Measurements from ENCODE around the gene DCUN1D3.

Gene DCUN1D3

GRCh38 chr16:20871941-20872815 is 28.0 kb downstream of the DCUN1D3 start:
- H3K27me3 ChIP-seq (replicated peaks): no peaks in the 10 kb centered on the region
- H3K36me3 ChIP-seq (replicated peaks): no peaks in the 10 kb centered on the region
- no peak overlapping the region for H3K27ac ChIP-seq
- DNase-seq: no peak
- in situ Hi-C loops (cut with HindIII; ENCODE audit: low pct_ligation_motif_present, low sequenced_read_pairs): no loop called here
- TF ChIP-seq CTCF (IDR thresholded peaks at IDR 0.05; ENCODE audit: low read depth, low read length, missing control alignments): no peak
- no peak overlapping the region for H3K4me3 ChIP-seq (ENCODE audit: low read depth, low read length)

GRCh38 chr16:20871258-20871657 is 28.9 kb downstream of the DCUN1D3 start:
- Histone ChIP-seq H3K36me3 (replicated peaks) (no peaks in the 10 kb centered on the region), H3K27ac (no peak overlapping the region), H3K27me3 (replicated peaks) (no peaks in the 10 kb centered on the region), H3K4me3 (ENCODE audit: low read depth, low read length) (no peak overlapping the region)
- in situ Hi-C loops (cut with HindIII; ENCODE audit: low pct_ligation_motif_present, low sequenced_read_pairs): no loop called here
- no peak for DNase-seq
- TF ChIP-seq CTCF (IDR thresholded peaks at IDR 0.05; ENCODE audit: low read depth, low read length, missing control alignments): no peak

- Histone ChIP-seq H3K4me3 (ENCODE audit: low read depth, low read length) (no peak overlapping the region), H3K36me3 (replicated peaks) (no peaks in the 10 kb centered on the region), H3K27ac (no peak overlapping the region), H3K27me3 (replicated peaks) (no peaks in the 10 kb centered on the region)
- TF ChIP-seq CTCF (IDR thresholded peaks at IDR 0.05; ENCODE audit: low read depth, low read length, missing control alignments): no peak
- in situ Hi-C loops (cut with HindIII; ENCODE audit: low pct_ligation_motif_present, low sequenced_read_pairs): no loop called here
- no peak for DNase-seq
These were observed 29.9 kb downstream of the DCUN1D3 start for GRCh38 chr16:20870122-20870820.

GRCh38 chr16:20868890-20869289 is 31.3 kb downstream of the DCUN1D3 start:
- no peak overlapping the region for H3K4me3 ChIP-seq (ENCODE audit: low read depth, low read length)
- H3K36me3 ChIP-seq (replicated peaks): no peaks in the 10 kb centered on the region
- H3K27ac ChIP-seq: no peak overlapping the region
- no peak for DNase-seq
- in situ Hi-C loops (cut with HindIII; ENCODE audit: low pct_ligation_motif_present, low sequenced_read_pairs): no loop called here
- no peaks in the 10 kb centered on the region for H3K27me3 ChIP-seq (replicated peaks)
- no peak for TF ChIP-seq CTCF (IDR thresholded peaks at IDR 0.05; ENCODE audit: low read depth, low read length, missing control alignments)

- Histone ChIP-seq H3K36me3 (replicated peaks) (no peaks in the 10 kb centered on the region), H3K27ac (no peak overlapping the region), H3K27me3 (replicated peaks) (no peaks in the 10 kb centered on the region), H3K4me3 (ENCODE audit: low read depth, low read length) (no peak overlapping the region)
- peak; percentile 29 for DNase-seq
- TF ChIP-seq CTCF (IDR thresholded peaks at IDR 0.05; ENCODE audit: low read depth, low read length, missing control alignments): no peak
- in situ Hi-C loops (cut with HindIII; ENCODE audit: low pct_ligation_motif_present, low sequenced_read_pairs): no loop called here
These were observed 32.6 kb downstream of the DCUN1D3 start for GRCh38 chr16:20867585-20867984.
